ENCODE results near the gene LYRM7.
"Not testable (repeated sequence)": the region's sequence is repeated elsewhere in the genome, so short reads cannot be mapped to it uniquely, and the experiment has no call there.

The LYRM7 gene

GRCh38 chr5:131221888-131222287 lies 51.1 kb downstream of the LYRM7 start:
- no peak for DNase-seq

- no peak for DNase-seq
Observed at GRCh38 chr5:131222731-131223130, 52.0 kb downstream of the LYRM7 start.

- no peak for DNase-seq
Observed at GRCh38 chr5:131223751-131224386, 53.1 kb downstream of the LYRM7 start.

GRCh38 chr5:131224387-131225201 lies 53.9 kb downstream of the LYRM7 start:
- no peak for DNase-seq

- DNase-seq: no peak
Observed at GRCh38 chr5:131225282-131225974, 54.7 kb downstream of the LYRM7 start.

GRCh38 chr5:131226899-131227298 lies 56.2 kb downstream of the LYRM7 start:
- DNase-seq: no peak

GRCh38 chr5:131228646-131229045 lies 57.9 kb downstream of the LYRM7 start:
- no peak for DNase-seq

- DNase-seq: no peak
Observed at GRCh38 chr5:131229623-131230022, 58.9 kb downstream of the LYRM7 start.

GRCh38 chr5:131230406-131230805 lies 59.7 kb downstream of the LYRM7 start:
- no peak for DNase-seq

GRCh38 chr5:131239686-131240085 lies 68.9 kb downstream of the LYRM7 start:
- no peak for DNase-seq

GRCh38 chr5:131242728-131243255 lies 72.0 kb downstream of the LYRM7 start:
- DNase-seq: no peak

GRCh38 chr5:131245312-131245711 lies 74.6 kb downstream of the LYRM7 start:
- DNase-seq: no peak

- no peak for DNase-seq
Observed at GRCh38 chr5:131245948-131246347, 75.2 kb downstream of the LYRM7 start.

GRCh38 chr5:131246504-131246903 lies 75.8 kb downstream of the LYRM7 start:
- no peak for DNase-seq

GRCh38 chr5:131250751-131251475 lies 80.2 kb downstream of the LYRM7 start:
- DNase-seq: no peak

- peak; percentile 60 to 66 for DNase-seq
Observed at GRCh38 chr5:131252824-131253171, 82.1 kb downstream of the LYRM7 start.

- not testable (repeated sequence) for DNase-seq
Observed at GRCh38 chr5:131254025-131254424, 83.3 kb downstream of the LYRM7 start.

- DNase-seq: no peak
Observed at GRCh38 chr5:131254741-131255140, 84.0 kb downstream of the LYRM7 start.
